ENCODE results near the gene CHRNA10.
"Not testable (repeated sequence)": the region's sequence is repeated elsewhere in the genome, so short reads cannot be mapped to it uniquely, and the experiment has no call there.

CHRNA10 gene

GRCh38 chr11:3667149-3668035 lies 3.8 kb downstream of the CHRNA10 start:
- DNase-seq = no peak
- in situ Hi-C loops (cut with MboI; ENCODE audit: low pct_unique_long_range_greater_than_20kb, low sequenced_read_pairs) = no loop called here

GRCh38 chr11:3666023-3666530 lies 5.1 kb downstream of the CHRNA10 start:
- in situ Hi-C loops (cut with MboI; ENCODE audit: low pct_unique_long_range_greater_than_20kb, low sequenced_read_pairs) = no loop called here
- no peak for DNase-seq

- in situ Hi-C loops (cut with MboI; ENCODE audit: low pct_unique_long_range_greater_than_20kb, low sequenced_read_pairs) = no loop called here
- DNase-seq = peak; percentile 77
Measured at GRCh38 chr11:3665336-3666022, 5.7 kb downstream of the CHRNA10 start.

GRCh38 chr11:3664032-3664630 lies 7.1 kb downstream of the CHRNA10 start:
- in situ Hi-C loops (cut with MboI; ENCODE audit: low pct_unique_long_range_greater_than_20kb, low sequenced_read_pairs) = no loop called here
- no peak for DNase-seq

- in situ Hi-C loops (cut with MboI; ENCODE audit: low pct_unique_long_range_greater_than_20kb, low sequenced_read_pairs) = no loop called here
- DNase-seq = no peak
Measured at GRCh38 chr11:3662856-3663255, 8.3 kb downstream of the CHRNA10 start.

GRCh38 chr11:3660960-3661359 lies 10.2 kb downstream of the CHRNA10 start:
- no peak for DNase-seq
- in situ Hi-C loops (cut with MboI; ENCODE audit: low pct_unique_long_range_greater_than_20kb, low sequenced_read_pairs) = no loop called here

- DNase-seq = no peak
- in situ Hi-C loops (cut with MboI; ENCODE audit: low pct_unique_long_range_greater_than_20kb, low sequenced_read_pairs) = no loop called here
Measured at GRCh38 chr11:3659595-3660515, 11.3 kb downstream of the CHRNA10 start.

GRCh38 chr11:3658252-3658651 lies 12.9 kb downstream of the CHRNA10 start:
- DNase-seq = no peak
- in situ Hi-C loops (cut with MboI; ENCODE audit: low pct_unique_long_range_greater_than_20kb, low sequenced_read_pairs) = no loop called here

- DNase-seq; in situ Hi-C loops (cut with MboI; ENCODE audit: low pct_unique_long_range_greater_than_20kb, low sequenced_read_pairs): not testable (repeated sequence)
Measured at GRCh38 chr11:3657331-3657730, 13.9 kb downstream of the CHRNA10 start.

- no peak for DNase-seq
- in situ Hi-C loops (cut with MboI; ENCODE audit: low pct_unique_long_range_greater_than_20kb, low sequenced_read_pairs) = no loop called here
Measured at GRCh38 chr11:3655547-3655946, 15.6 kb downstream of the CHRNA10 start.

- in situ Hi-C loops (cut with MboI; ENCODE audit: low pct_unique_long_range_greater_than_20kb, low sequenced_read_pairs); DNase-seq: not testable (repeated sequence)
Measured at GRCh38 chr11:3652514-3652913, 18.7 kb downstream of the CHRNA10 start.

- DNase-seq; in situ Hi-C loops (cut with MboI; ENCODE audit: low pct_unique_long_range_greater_than_20kb, low sequenced_read_pairs): not testable (repeated sequence)
Measured at GRCh38 chr11:3649374-3649773, 21.8 kb downstream of the CHRNA10 start.

GRCh38 chr11:3648843-3649242 lies 22.3 kb downstream of the CHRNA10 start:
- DNase-seq; in situ Hi-C loops (cut with MboI; ENCODE audit: low pct_unique_long_range_greater_than_20kb, low sequenced_read_pairs): not testable (repeated sequence)

GRCh38 chr11:3645552-3645951 lies 25.6 kb downstream of the CHRNA10 start:
- no peak for DNase-seq
- in situ Hi-C loops (cut with MboI; ENCODE audit: low pct_unique_long_range_greater_than_20kb, low sequenced_read_pairs) = no loop called here

- in situ Hi-C loops (cut with MboI; ENCODE audit: low pct_unique_long_range_greater_than_20kb, low sequenced_read_pairs) = no loop called here
- DNase-seq = peak; percentile 30
Measured at GRCh38 chr11:3644817-3645235, 26.4 kb downstream of the CHRNA10 start, which contains the start of gene ART1. Gene ART1, plus strand, starts transcription at chr11:3645128. Its CDS starts 14,086 bp downstream, at chr11:3659214.

GRCh38 chr11:3643102-3643546 lies 28.1 kb downstream of the CHRNA10 start:
- in situ Hi-C loops (cut with MboI; ENCODE audit: low pct_unique_long_range_greater_than_20kb, low sequenced_read_pairs); DNase-seq: not testable (repeated sequence)

- peak; percentile 90 for DNase-seq
- in situ Hi-C loops (cut with MboI; ENCODE audit: low pct_unique_long_range_greater_than_20kb, low sequenced_read_pairs) = no loop called here
Measured at GRCh38 chr11:3642071-3642951, 28.9 kb downstream of the CHRNA10 start.

GRCh38 chr11:3641701-3642070 lies 29.5 kb downstream of the CHRNA10 start, which contains the start of gene ART5:
Gene ART5, minus strand, starts transcription at chr11:3641992. Its CDS starts 130 bp downstream, at chr11:3641862.
- no peak for DNase-seq
- in situ Hi-C loops (cut with MboI; ENCODE audit: low pct_unique_long_range_greater_than_20kb, low sequenced_read_pairs) = no loop called here

Data from KBM-7 (cell line).